Ovary (tissue), 9 donors: ENCODE measurements around the gene ENOPH1. TPM values are rescaled to one million over a fixed set of nuclear protein-coding genes. Genes with fewer than 3 reads are reported as not detected.
"Not testable (repeated sequence)": the region's sequence is repeated elsewhere in the genome, so short reads cannot be mapped to it uniquely, and the experiment has no call there.

Experiments used
- DNase-seq, 5 donors: peaks; one replicate each; pipeline ENCODE4 v3.0.0-alpha.2; 2019 to 2020
- H3K27ac ChIP-seq, 2 donors: fragments of 200-600 bp; one replicate each; pipeline versions ENCODE4 v1.5.1 to v1.8.0; 2019 to 2022
- H3K27me3 ChIP-seq: fragments of 200-600 bp; one replicate; pipeline ENCODE4 v1.8.0; 2022
- H3K36me3 ChIP-seq: fragments of 200-600 bp; sonication (generic); one replicate; pipeline ENCODE4 v1.5.1; 2019
- H3K4me1 ChIP-seq: one replicate; pipeline ENCODE4 v1.8.1; 2013; ENCODE audit warnings: mild to moderate bottlenecking, moderate library complexity; ENCODE audit not compliant: insufficient read depth
- H3K4me3 ChIP-seq: fragments of 200-600 bp; sonication (generic); one replicate; pipeline ENCODE4 v1.5.1; 2017
- H3K9me3 ChIP-seq, 2 donors: fragments of 200-600 bp in 1 of 2; sonication (generic) in 1 of 2; one replicate each; pipeline versions ENCODE4 v1.5.1 to v1.8.1; 2013 to 2019; ENCODE audit warnings: mild to moderate bottlenecking in 1 of 2, moderate library complexity in 1 of 2
- EP300 ChIP-seq: sonication (generic); formaldehyde crosslinking; IDR thresholded peaks from one replicate; pipeline ENCODE4 v1.6.1; 2017; ENCODE audit warnings: antibody characterized with exemption
- POLR2A ChIP-seq: fragments of 450-650 bp; IDR thresholded peaks from one replicate; pipeline ENCODE4 v1.6.1; 2017; ENCODE audit warnings: antibody characterized with exemption, mild to moderate bottlenecking, moderate library complexity
- WGBS, 3 donors: extraction: QIAGEN DNeasy Blood & Tissue Kit in 1 of 3; methylation state at CpG; one replicate each; pipeline versions ENCODE4 v1.1.5 to v1.1.7; 2013 to 2017; 5-methylcytosine and 5-hydroxymethylcytosine counted together
- intact Hi-C, 4 donors: fragments of 100-400 bp; cut with DNase I; formaldehyde crosslinking; loops; one replicate each; pipeline versions ENCODE4 v1.11.0 to v1.15.1; 2022 to 2023
- polyA plus RNA-seq, 2 donors: library from polyadenylated mRNA; stranded (reverse); fragments of 200-250 nt in 1 of 2; fragments of 350-450 nt in 1 of 2; fragmentation: Illumina TruSeq in 1 of 2; extraction: RNeasy Lipid Tissue Mini Kit (QIAGEN cat#74804) in 1 of 2; gene quantifications; one replicate each; pipeline ENCODE4 v1.2.3, GENCODE V29; 2013 to 2014
- total RNA-seq, 7 donors: library from RNA; depleted of rRNA in 2 of 7; stranded (reverse); fragments of >200 nt in 2 of 7; fragmentation: NEBNext Ultra II Directional in 3 of 7; extraction: Animal tissue kit (Norgen Biotek cat#: 25700) in 3 of 7; gene quantifications; one replicate each; pipeline versions ENCODE4 v1.1.0 to v1.2.4, GENCODE V29; 2016 to 2023
- TF ChIP-seq, protein P1 (sequence below), 3 donors: fragments of 450-650 bp in 2 of 3; fragments of 200-600 bp in 1 of 3; IDR thresholded peaks; one replicate each; pipeline versions ENCODE4 v1.5.1 to v1.8.0; 2016 to 2022; ENCODE audit warnings: antibody characterized with exemption in 3 of 3, mild to moderate bottlenecking in 1 of 3
- donor health status: DM: no; HTN: no; CAD: no; lungs with moderate emphysema.
- donor health status: DM: no; HTN: no; CAD: no.
- donor health status: Bipolar disorder and iron deficiency.
- donor health status: DM: yes; HTN: yes; CAD: no.
- donor health status: DM: no; HTN: no; CAD: no.
- donor health status: DM: yes; HTN: yes; CAD: no.

The ENOPH1 gene
- total and polyA plus RNA-seq, 9 donors, result 16.1 to 34.2 (median 24.1) TPM

DNA sequence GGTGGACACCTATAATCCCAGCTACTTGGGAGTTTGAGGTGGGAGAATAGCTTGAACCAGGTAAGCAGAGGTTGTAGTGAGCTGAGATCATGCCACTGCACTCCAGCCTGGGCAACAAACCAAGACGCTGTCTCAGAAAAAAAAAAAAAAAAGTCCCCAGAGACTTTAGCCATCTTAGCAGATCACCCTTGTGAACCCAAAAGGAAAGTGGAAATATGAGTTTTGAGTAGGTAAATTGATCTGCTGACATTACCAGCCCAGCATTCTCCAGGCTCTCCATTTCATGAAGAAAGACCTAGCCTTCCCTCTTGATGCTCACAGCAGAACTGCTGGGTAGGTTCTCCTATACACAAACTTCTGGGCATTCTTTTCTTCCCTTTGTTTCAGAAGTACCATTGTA, 32.1 kb upstream of the ENOPH1 start:
- DNase-seq, result no peak
- Histone ChIP-seq H3K9me3 (no peaks in the 10 kb centered on the region), H3K4me3 (no peak overlapping the region), H3K36me3 (no peaks in the 10 kb centered on the region), H3K4me1 (peaks cover 1% of the 10 kb centered on the region), H3K27me3 (peaks cover 5% of the 10 kb centered on the region), H3K27ac (no peak overlapping the region)
- 80 to 91% (median 86%) methylated on average over 1 of the region's 1 CpG for WGBS, 3 donors
- TF ChIP-seq EP300 (no peak), POLR2A (no peak)
- TF ChIP-seq, protein P1, sequence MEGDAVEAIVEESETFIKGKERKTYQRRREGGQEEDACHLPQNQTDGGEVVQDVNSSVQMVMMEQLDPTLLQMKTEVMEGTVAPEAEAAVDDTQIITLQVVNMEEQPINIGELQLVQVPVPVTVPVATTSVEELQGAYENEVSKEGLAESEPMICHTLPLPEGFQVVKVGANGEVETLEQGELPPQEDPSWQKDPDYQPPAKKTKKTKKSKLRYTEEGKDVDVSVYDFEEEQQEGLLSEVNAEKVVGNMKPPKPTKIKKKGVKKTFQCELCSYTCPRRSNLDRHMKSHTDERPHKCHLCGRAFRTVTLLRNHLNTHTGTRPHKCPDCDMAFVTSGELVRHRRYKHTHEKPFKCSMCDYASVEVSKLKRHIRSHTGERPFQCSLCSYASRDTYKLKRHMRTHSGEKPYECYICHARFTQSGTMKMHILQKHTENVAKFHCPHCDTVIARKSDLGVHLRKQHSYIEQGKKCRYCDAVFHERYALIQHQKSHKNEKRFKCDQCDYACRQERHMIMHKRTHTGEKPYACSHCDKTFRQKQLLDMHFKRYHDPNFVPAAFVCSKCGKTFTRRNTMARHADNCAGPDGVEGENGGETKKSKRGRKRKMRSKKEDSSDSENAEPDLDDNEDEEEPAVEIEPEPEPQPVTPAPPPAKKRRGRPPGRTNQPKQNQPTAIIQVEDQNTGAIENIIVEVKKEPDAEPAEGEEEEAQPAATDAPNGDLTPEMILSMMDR (IDR thresholded peaks at IDR 0.05), result no peak
- intact Hi-C loops, result no loop called here

DNA sequence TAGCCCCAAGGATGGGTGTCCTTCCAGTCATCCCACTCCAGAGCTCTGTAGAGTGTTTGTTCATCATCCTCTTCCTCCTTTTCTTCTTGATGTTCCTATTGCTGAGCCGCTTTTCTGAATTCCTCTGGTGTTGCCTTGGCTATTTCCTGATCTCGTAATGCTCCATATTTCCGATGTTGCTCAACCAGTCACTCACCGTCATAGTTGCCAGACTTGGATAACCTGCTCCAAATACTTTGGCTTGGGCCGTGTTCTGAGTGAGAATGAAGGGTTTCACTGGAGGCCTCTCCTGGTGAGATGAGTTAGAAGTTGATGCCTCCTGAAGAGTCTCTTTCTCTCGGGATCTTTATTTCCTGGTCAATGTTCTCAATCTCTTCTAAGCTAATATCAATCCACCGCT, 28.8 kb upstream of the ENOPH1 start:
- intact Hi-C loops, result no loop called here
- no peaks in the 10 kb centered on the region for H3K36me3 ChIP-seq
- H3K4me1 ChIP-seq, result peaks cover 6% of the 10 kb centered on the region
- H3K9me3 ChIP-seq, result no peaks in the 10 kb centered on the region
- no peak overlapping the region for H3K27ac ChIP-seq
- WGBS, 3 donors, result 94 to 97% (median 95%) methylated on average over 7 of the region's 7 CpGs
- TF ChIP-seq EP300 (no peak), POLR2A (no peak)
- TF ChIP-seq, protein P1 (IDR thresholded peaks at IDR 0.05), result no peak
- no peak for DNase-seq
- H3K4me3 ChIP-seq, result no peak overlapping the region
- H3K27me3 ChIP-seq, result peaks cover 5% of the 10 kb centered on the region

- WGBS, 3 donors, result 95 to 96% (median 96%) methylated on average over 17 of the region's 17 CpGs
- no peaks in the 10 kb centered on the region for H3K9me3 ChIP-seq
- H3K4me3 ChIP-seq, result no peak overlapping the region
- peaks cover 5% of the 10 kb centered on the region for H3K27me3 ChIP-seq
- no peak overlapping the region for H3K27ac ChIP-seq
- H3K4me1 ChIP-seq, result peaks cover 6% of the 10 kb centered on the region
- TF ChIP-seq, protein P1 (IDR thresholded peaks at IDR 0.05), result no peak
- H3K36me3 ChIP-seq, result no peaks in the 10 kb centered on the region
- no peak for DNase-seq
- intact Hi-C loops, result no loop called here
Observed at GRCh38 chr4:82402196-82402775, 28.1 kb upstream of the ENOPH1 start.

DNA sequence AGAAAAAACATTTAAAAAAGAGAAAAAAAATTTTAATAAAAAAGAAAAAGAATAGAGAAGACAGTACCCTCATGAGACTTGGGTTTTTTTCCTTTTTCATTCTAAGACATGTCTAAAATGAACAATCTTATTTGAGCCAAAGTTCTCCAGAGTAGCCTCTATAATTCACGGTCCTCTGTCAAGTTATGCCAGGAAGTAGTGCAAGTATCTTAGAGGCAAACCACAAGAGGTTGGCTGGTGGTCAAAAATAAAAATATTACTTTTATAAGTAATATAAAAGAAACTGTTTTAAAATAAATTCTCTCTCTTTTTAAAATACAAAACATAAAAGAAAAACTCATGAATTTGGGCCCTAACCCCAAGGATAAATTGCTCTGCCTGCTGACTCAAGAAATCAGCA, 26.7 kb upstream of the ENOPH1 start:
- Histone ChIP-seq H3K9me3 (no peaks in the 10 kb centered on the region), H3K27me3 (peaks cover 5% of the 10 kb centered on the region), H3K27ac (peak overlapping the region in 1 of 2 donors; percentile 33), H3K4me3 (no peak overlapping the region), H3K4me1 (peaks cover 6% of the 10 kb centered on the region), H3K36me3 (no peaks in the 10 kb centered on the region)
- intact Hi-C loops, result no loop called here
- DNase-seq, result no peak
- no peak for TF ChIP-seq EP300
- TF ChIP-seq, protein P1 (IDR thresholded peaks at IDR 0.05), result no peak
- WGBS, 3 donors, result 4 to 25% (median 17%) methylated on average over 1 of the region's 1 CpG

- intact Hi-C loops, H3K4me1 ChIP-seq, DNase-seq, H3K27me3 ChIP-seq, H3K4me3 ChIP-seq, H3K27ac ChIP-seq, H3K36me3 ChIP-seq, H3K9me3 ChIP-seq: not testable (repeated sequence)
- WGBS, 3 donors, result 96 to 97% (median 97%) methylated on average over 11 of the region's 11 CpGs
Observed at GRCh38 chr4:82415061-82415460, 15.3 kb upstream of the ENOPH1 start.
